Measurements from ENCODE around the gene OPALIN.
A peak's percentile ranks its signal among the peaks of the same experiment; 100 is the strongest.

OPALIN gene

DNA sequence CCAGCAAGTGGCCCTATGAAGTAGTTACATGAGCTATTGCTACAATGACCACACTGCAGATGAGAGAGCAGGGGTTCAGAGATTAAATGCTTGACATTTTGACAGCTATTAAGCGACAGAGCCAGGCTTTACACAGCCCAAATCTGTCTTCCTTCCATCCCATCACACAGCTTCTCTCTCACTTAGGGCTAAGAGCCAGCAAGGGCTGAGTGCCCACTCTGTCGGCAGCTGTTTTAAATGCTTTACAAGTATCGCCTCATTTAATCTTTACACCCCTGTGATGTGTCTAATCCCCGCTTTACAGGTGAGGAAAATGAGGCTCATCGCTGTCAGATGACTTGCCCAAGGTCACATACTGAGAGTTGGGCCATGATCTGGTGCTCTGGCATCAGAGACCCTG is 15.2 kb upstream of the OPALIN start:
- Histone ChIP-seq H3K4me3 (ENCODE audit: low read length, poor library complexity, severe bottlenecking) (no peak overlapping the region), H3K4me1 (ENCODE audit: insufficient read depth, low read length, poor library complexity, severe bottlenecking) (no peaks in the 10 kb centered on the region), H3K9me2 (replicated peaks; ENCODE audit: low read depth, low read length) (no peaks in the 10 kb centered on the region), H4K20me1 (ENCODE audit: insufficient read depth, low read length, poor library complexity, severe bottlenecking) (no peaks in the 10 kb centered on the region), H2AFZ (ENCODE audit: low read length) (no peak overlapping the region), H3K36me3 (ENCODE audit: insufficient read depth, low read length) (no peaks in the 10 kb centered on the region), H3F3A (ENCODE audit: low read depth) (no peaks in the 10 kb centered on the region), H3K79me2 (ENCODE audit: insufficient read depth, low read length) (no peaks in the 10 kb centered on the region), H3K4me2 (ENCODE audit: low read depth, low read length, poor library complexity, severe bottlenecking) (no peak overlapping the region), H3K9me3 (ENCODE audit: insufficient read depth, low read depth, low read length) (no peaks in the 10 kb centered on the region), H3K9ac (ENCODE audit: low read depth, low read length, poor library complexity, severe bottlenecking) (no peak overlapping the region), H3K27me3 (ENCODE audit: insufficient read depth, low read length, poor library complexity, severe bottlenecking) (no peaks in the 10 kb centered on the region)
- no peak for TF ChIP-seq EZH2phosphoT487 (IDR thresholded peaks at IDR 0.05; ENCODE audit: borderline replicate concordance)
- TF ChIP-seq, protein P1, sequence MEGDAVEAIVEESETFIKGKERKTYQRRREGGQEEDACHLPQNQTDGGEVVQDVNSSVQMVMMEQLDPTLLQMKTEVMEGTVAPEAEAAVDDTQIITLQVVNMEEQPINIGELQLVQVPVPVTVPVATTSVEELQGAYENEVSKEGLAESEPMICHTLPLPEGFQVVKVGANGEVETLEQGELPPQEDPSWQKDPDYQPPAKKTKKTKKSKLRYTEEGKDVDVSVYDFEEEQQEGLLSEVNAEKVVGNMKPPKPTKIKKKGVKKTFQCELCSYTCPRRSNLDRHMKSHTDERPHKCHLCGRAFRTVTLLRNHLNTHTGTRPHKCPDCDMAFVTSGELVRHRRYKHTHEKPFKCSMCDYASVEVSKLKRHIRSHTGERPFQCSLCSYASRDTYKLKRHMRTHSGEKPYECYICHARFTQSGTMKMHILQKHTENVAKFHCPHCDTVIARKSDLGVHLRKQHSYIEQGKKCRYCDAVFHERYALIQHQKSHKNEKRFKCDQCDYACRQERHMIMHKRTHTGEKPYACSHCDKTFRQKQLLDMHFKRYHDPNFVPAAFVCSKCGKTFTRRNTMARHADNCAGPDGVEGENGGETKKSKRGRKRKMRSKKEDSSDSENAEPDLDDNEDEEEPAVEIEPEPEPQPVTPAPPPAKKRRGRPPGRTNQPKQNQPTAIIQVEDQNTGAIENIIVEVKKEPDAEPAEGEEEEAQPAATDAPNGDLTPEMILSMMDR (conservative IDR thresholded peaks at IDR 0.05; ENCODE audit: low read length), result no peak

DNA sequence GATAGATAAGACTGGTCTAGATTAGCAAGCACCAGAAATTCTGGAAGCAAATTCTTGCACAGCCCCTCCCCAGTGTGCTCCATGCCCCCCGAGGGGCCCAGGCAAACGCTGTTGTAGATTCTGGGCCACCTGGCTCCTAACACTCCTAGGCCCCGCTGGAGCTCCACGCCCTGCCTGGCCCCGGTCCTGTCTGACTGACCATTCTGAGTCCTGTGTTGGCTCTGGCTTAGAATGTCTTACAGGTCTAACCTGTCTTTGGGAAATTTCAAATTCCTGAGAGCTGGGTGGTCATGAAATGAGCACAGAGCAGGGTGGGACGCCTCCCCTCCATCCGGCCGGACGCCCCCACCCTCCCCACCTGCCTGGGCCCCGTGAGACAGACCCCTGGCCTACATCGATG is 12.6 kb upstream of the OPALIN start:
- Histone ChIP-seq H3K9me3 (ENCODE audit: insufficient read depth, low read depth, low read length) (no peaks in the 10 kb centered on the region), H3F3A (ENCODE audit: low read depth) (no peaks in the 10 kb centered on the region), H3K4me3 (ENCODE audit: low read length, poor library complexity, severe bottlenecking) (no peak overlapping the region), H3K9me2 (replicated peaks; ENCODE audit: low read depth, low read length) (no peaks in the 10 kb centered on the region), H3K79me2 (ENCODE audit: insufficient read depth, low read length) (no peaks in the 10 kb centered on the region), H2AFZ (ENCODE audit: low read length) (no peak overlapping the region), H3K27me3 (ENCODE audit: insufficient read depth, low read length, poor library complexity, severe bottlenecking) (no peaks in the 10 kb centered on the region), H3K4me2 (ENCODE audit: low read depth, low read length, poor library complexity, severe bottlenecking) (no peak overlapping the region), H3K36me3 (ENCODE audit: insufficient read depth, low read length) (no peaks in the 10 kb centered on the region), H3K4me1 (ENCODE audit: insufficient read depth, low read length, poor library complexity, severe bottlenecking) (no peaks in the 10 kb centered on the region), H4K20me1 (ENCODE audit: insufficient read depth, low read length, poor library complexity, severe bottlenecking) (no peaks in the 10 kb centered on the region), H3K9ac (ENCODE audit: low read depth, low read length, poor library complexity, severe bottlenecking) (no peak overlapping the region)
- TF ChIP-seq, protein P1 (conservative IDR thresholded peaks at IDR 0.05; ENCODE audit: low read length), result no peak
- TF ChIP-seq EZH2phosphoT487 (IDR thresholded peaks at IDR 0.05; ENCODE audit: borderline replicate concordance), result no peak

DNA sequence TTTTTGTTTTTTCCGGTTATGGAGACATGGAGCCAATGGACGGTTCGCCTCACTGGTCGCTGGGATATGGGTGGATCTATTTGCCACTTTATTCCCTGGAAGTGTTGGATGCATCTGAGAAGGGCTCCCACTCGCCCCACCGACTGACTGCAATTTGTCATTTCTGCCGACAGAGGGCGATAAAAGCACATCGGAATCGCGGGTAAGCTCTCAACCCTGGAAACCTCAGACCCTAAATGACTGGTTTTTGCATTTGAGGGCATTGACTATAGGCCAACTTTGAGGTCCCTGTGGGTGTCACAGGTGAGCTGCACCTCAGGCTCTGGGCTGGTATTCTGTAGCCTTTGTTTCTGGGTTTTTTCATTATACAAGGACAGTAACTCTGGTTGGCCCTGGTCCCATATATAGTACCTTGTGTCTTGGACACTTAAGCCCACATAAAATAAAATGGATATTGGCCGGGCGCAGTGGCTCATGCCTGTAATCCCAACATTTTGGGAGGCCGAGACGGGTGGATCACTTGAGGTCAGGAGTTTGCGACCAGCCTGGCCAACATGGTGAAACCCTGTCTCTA is 11.9 kb upstream of the OPALIN start:
- no peaks in the 10 kb centered on the region for H3K36me3 ChIP-seq (ENCODE audit: insufficient read depth, low read length)
- no peaks in the 10 kb centered on the region for H3K9me2 ChIP-seq (replicated peaks; ENCODE audit: low read depth, low read length)
- no peak overlapping the region for H3K4me2 ChIP-seq (ENCODE audit: low read depth, low read length, poor library complexity, severe bottlenecking)
- H4K20me1 ChIP-seq (ENCODE audit: insufficient read depth, low read length, poor library complexity, severe bottlenecking), result no peaks in the 10 kb centered on the region
- no peak overlapping the region for H3K4me3 ChIP-seq (ENCODE audit: low read length, poor library complexity, severe bottlenecking)
- H3K27me3 ChIP-seq (ENCODE audit: insufficient read depth, low read length, poor library complexity, severe bottlenecking), result no peaks in the 10 kb centered on the region
- H3K9me3 ChIP-seq (ENCODE audit: insufficient read depth, low read depth, low read length), result no peaks in the 10 kb centered on the region
- TF ChIP-seq, protein P1 (conservative IDR thresholded peaks at IDR 0.05; ENCODE audit: low read length), result peak; percentile 88
- TF ChIP-seq EZH2phosphoT487 (IDR thresholded peaks at IDR 0.05; ENCODE audit: borderline replicate concordance), result no peak
- H3F3A ChIP-seq (ENCODE audit: low read depth), result no peaks in the 10 kb centered on the region
- no peaks in the 10 kb centered on the region for H3K79me2 ChIP-seq (ENCODE audit: insufficient read depth, low read length)
- no peaks in the 10 kb centered on the region for H3K4me1 ChIP-seq (ENCODE audit: insufficient read depth, low read length, poor library complexity, severe bottlenecking)
- no peak overlapping the region for H3K9ac ChIP-seq (ENCODE audit: low read depth, low read length, poor library complexity, severe bottlenecking)
- H2AFZ ChIP-seq (ENCODE audit: low read length), result no peak overlapping the region; the same call in 1 of the 2 replicates
